Epithelial cell of alveolus of lung (primary cell): ENCODE results near the gene TTBK1. TPM values are rescaled to one million over a fixed set of nuclear protein-coding genes. Genes with fewer than 3 reads are reported as not detected.

Source experiments
- total RNA-seq: library from RNA; depleted of rRNA; stranded (reverse); fragments of >200 nt; gene quantifications from 2 replicates; pipeline ENCODE4 v1.2.1, GENCODE V29; 2015

TTBK1 gene
- not detected in 2 replicates for total RNA-seq

DNA sequence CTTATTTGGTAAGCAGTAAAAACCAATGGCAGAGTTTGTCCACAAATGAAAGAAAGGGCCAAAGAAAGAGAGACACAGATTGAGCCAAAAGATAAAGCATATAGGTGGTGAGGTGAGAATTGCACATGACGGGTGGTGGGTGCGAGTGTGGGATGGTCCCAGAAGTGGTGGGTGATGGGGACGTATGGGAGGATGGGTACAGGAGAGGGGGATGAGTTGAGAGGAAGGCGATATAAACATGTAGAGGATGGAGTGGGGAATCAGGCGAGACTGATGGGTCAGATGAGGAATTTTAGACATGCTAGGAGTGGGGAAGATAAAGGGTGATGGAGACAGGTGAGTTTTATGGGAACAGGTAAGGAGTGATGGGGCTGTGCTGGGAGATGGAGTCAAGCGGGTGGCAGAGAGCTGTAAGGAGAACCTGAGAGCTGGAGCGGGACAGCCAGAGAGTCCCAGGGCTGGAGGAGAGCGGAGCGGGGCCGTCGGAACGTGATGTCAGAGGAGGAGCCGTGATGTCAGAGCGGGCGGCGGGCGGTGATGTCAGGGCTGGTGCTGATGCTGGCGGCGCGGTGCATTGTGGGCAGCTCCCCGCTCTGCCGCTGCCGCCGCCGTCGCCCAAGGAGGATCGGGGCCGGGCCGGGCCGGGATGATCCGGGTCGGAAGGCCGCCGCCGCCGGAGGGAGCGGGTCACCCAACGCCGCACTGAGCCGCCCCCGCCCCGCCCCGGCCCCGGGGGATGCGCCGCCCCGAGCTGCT lies at the start of gene TTBK1:
TSS of gene TTBK1 (plus strand) at position 574 of the 756 bp plus-strand sequence. CDS start 3,180 bp downstream, outside the sequence.

DNA sequence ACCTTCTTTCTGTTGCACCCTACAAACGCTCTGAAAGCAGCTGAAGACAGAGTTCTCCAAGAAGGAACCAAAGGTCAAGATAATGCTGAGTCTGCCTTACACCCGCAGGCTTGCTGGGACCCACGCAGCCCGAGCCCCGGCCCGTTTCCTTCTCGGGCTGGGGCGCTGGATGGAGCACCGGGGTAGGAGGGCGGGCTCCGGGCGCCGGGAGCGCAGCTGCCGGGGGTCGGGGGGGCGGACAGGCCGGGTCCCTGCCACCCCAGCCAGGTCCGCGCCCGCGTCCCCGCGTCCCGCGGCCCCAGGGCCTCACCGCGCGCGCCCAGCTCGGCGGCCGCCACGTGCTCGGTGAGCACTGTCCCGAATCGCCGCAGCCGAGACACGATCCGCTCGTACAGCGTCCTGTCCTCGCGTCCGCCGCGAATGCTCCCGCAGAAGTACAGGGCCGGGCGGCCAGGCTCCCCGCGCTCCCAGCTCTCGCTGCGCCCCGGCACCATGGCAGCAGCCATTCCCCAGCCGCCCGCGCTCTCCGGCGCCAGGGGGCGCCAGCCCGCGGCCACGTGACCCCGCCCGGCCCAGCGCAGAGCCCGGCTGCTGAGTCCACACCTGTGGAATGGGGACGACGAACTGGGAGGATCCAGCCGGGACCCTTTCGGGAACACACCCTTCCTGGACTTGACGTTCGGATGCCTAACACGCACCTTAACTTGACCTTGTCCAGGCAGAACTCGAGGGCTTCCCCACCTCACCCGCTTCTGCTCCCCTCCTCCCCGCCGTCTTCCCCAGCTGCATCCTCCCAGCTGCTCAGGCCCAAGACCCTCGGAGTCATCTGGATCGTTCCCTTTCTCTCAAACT lies 14.1 kb upstream of the TTBK1 start, which contains the start of gene DNPH1:
TSS of gene DNPH1 (minus strand) at position 531 of the 852 bp plus-strand sequence. CDS start at position 506, 25 bp downstream.

DNA sequence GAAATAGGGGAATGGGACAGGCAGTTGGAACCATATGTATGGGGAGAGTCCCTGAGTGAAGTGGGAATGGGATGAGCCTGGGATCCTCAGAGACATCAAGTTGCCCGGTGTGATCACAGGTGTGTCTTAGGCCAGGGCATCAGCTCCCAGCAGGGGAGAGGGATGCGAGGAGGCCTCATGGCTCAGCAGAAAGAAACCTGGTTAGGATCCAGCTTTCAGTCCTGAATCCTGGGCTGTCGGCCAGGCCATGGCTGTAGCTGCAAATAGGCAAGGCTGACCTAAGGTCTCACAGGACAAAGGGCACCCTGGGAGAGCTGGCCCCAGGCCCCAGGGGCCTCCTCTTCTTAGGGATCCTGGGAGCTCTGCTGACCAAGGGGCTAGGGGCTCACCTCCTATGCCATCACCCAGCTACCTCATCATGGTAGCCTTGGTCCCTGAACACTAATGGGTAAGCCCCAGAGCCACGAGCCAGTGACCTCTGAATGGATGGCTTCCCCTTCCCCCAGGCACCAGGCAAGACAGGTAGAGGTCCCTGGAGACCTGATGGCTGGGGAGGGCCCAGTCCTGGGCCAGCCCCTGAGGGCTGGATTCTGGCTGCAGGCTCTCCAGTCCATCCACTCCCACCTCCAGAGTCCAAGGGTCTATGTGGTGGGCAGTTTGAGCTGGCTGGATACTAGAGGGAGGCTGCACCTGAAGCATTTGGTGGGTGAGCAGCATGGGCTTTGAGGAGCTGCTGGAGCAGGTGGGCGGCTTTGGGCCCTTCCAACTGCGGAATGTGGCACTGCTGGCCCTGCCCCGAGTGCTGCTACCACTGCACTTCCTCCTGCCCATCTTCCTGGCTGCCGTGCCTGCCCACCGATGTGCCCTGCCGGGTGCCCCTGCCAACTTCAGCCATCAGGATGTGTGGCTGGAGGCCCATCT lies 54.6 kb downstream of the TTBK1 start, which contains the start of gene SLC22A7:
TSS of gene SLC22A7 (plus strand) at position 617 of the 921 bp plus-strand sequence. CDS start at position 716, 99 bp downstream.

DNA sequence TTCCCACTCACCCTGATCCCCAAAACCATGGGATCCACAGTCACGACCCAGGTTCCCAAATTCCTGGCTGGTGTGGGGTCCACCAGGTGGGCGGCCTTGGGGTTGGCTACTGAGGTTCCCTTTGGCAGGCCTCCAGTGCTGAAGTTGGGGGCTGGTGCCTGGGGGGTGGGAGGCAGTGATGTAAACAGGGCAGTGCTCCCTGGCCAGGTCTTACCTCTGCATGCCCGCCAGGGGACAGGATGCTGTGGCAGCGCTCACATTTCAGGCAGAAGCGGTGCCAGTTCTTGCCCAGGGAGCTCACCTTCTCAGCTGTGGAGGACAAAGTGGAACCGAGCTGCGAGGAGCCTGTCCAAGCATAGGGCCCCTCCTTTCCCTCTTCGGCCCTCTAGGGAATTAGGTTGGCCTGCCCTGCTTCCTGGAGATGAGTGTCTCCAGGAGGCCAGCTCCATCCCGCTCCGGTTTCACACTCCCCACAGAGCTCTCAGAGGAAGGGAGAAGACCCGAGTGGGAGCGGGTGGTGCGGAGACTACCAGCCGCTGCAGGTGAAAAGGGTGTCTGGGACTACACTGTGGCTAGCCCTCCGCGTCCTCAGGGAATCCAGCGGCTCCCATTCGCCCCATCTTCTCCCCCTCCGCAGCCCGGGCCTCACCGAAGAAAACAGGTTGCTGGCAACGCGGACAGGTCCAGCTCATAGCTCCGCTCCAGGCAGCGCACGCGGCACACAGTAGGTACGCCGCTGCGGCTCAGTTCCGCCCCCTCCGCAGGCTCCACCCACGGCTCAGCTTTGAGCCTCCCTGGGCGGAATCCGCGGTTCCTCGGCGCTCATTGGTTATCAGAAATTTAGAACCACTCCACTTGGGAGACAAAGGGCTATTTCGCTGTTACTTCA lies 65.1 kb downstream of the TTBK1 start, which contains the start of gene CRIP3:
TSS of gene CRIP3 (minus strand) at position 726 of the 889 bp plus-strand sequence. CDS start at position 692, 34 bp downstream.

Other genes with a start within 250 kb of the TTBK1 start
- 43.7 and 94.3 TPM in 2 replicates for gene MEA1, start 229.5 kb upstream of the TTBK1 start, total RNA-seq
- gene KLHDC3, start 229.2 kb upstream of the TTBK1 start, total RNA-seq = 90.9 and 103 TPM in 2 replicates
- 56.5 and 88.6 TPM in 2 replicates for gene RRP36, start 221.9 kb upstream of the TTBK1 start, total RNA-seq
- gene CUL7, start 189.6 kb upstream of the TTBK1 start, total RNA-seq = 32.7 and 38.7 TPM in 2 replicates
- gene MRPL2, start 184.0 kb upstream of the TTBK1 start, total RNA-seq = 35.9 and 41.3 TPM in 2 replicates
- gene KLC4, start 183.8 kb upstream of the TTBK1 start, total RNA-seq = 11.2 and 14.7 TPM in 2 replicates
- gene PTK7, start 167.2 kb upstream of the TTBK1 start, total RNA-seq = 144 and 240 TPM in 2 replicates
- gene SRF, start 72.2 kb upstream of the TTBK1 start, total RNA-seq = 15.6 and 33.6 TPM in 2 replicates
- gene CUL9, start 61.3 kb upstream of the TTBK1 start, total RNA-seq = 12.2 and 15.9 TPM in 2 replicates
- 103 and 117 TPM in 2 replicates for gene DNPH1, start 14.0 kb upstream of the TTBK1 start, total RNA-seq
- not detected in 2 replicates for gene SLC22A7, start 54.8 kb downstream of the TTBK1 start, total RNA-seq
- gene CRIP3, start 65.3 kb downstream of the TTBK1 start, total RNA-seq = not detected in 2 replicates
- 7.0 and 13.6 TPM in 2 replicates for gene ZNF318, start 126.2 kb downstream of the TTBK1 start, total RNA-seq
- gene ABCC10, start 184.1 kb downstream of the TTBK1 start, total RNA-seq = 16.8 and 17.6 TPM in 2 replicates
- 1.0 and 1.8 TPM in 2 replicates for gene DLK2, start 212.1 kb downstream of the TTBK1 start, total RNA-seq
- gene TJAP1, start 234.1 kb downstream of the TTBK1 start, total RNA-seq = 16.0 and 23.8 TPM in 2 replicates